PC-9 (cell line): ENCODE data around the gene TAC4. TPM values are rescaled to one million over a fixed set of nuclear protein-coding genes. Genes with fewer than 3 reads are reported as not detected.

Experiments
- BruUV-seq: library from RNA; stranded (reverse); fragments of 400-500 nt; replicated peaks from 2 replicates; lab custom pipeline; 2021; lab: Mats Ljungman, UMichigan
- CTCF ChIA-PET: fragments of 300-600 bp; sonication (Branson Sonifier 250); formaldehyde crosslinking; loops from one replicate; lab custom pipeline; 2022; ENCODE audit warnings: antibody characterized with exemption; lab: Charles Lee
- POLR2A ChIA-PET: fragments of 300-600 bp; sonication (Branson Sonifier 250); formaldehyde crosslinking; loops from one replicate; lab custom pipeline; 2022; ENCODE audit warnings: antibody characterized with exemption; ENCODE audit not compliant: unreplicated experiment; lab: Charles Lee
- DNase-seq, 2 experiments: peaks; one replicate each; pipeline versions ENCODE4 v3.0.0 to v3.0.0-alpha.2; 2015 to 2022; ENCODE audit warnings: mixed read lengths in 1 of 2
- H2AFZ ChIP-seq: fragments of 200-600 bp; sonication (generic); 2 replicates; pipeline ENCODE4 v1.8.1; 2017; ENCODE audit warnings: antibody characterized with exemption
- H3F3A ChIP-seq: fragments of 200-600 bp; sonication (generic); 2 replicates; pipeline ENCODE4 v1.8.1; 2017; ENCODE audit warnings: antibody characterized with exemption, mild to moderate bottlenecking, low read depth; ENCODE audit not compliant: insufficient read depth
- H3K27ac ChIP-seq: fragments of 200-600 bp; sonication (generic); 2 replicates; pipeline ENCODE4 v1.6.1; 2016; ENCODE audit warnings: mixed run types
- H3K27me3 ChIP-seq: fragments of 200-600 bp; sonication (generic); 2 replicates; pipeline ENCODE4 v1.6.1; 2016; ENCODE audit warnings: low read depth, mixed run types; ENCODE audit not compliant: insufficient read depth
- H3K36me3 ChIP-seq: fragments of 200-600 bp; sonication (generic); 2 replicates; pipeline ENCODE4 v1.6.1; 2016; ENCODE audit warnings: low read depth, mixed run types
- H3K4me1 ChIP-seq: fragments of 200-600 bp; sonication (generic); replicated peaks from 2 replicates; pipeline ENCODE4 v1.6.1; 2016; ENCODE audit warnings: mixed run types; ENCODE audit not compliant: insufficient read depth
- H3K4me2 ChIP-seq: fragments of 200-600 bp; sonication (generic); 2 replicates; pipeline ENCODE4 v1.6.1; 2017; ENCODE audit warnings: mixed run types
- H3K4me3 ChIP-seq: fragments of 200-600 bp; sonication (generic); 2 replicates; pipeline ENCODE4 v1.6.1; 2016; ENCODE audit warnings: mixed run types
- H3K79me2 ChIP-seq: fragments of 200-600 bp; sonication (generic); 2 replicates; pipeline ENCODE4 v1.6.1; 2017; ENCODE audit warnings: low read depth, mixed run types
- H3K9me2 ChIP-seq: fragments of 200-600 bp; sonication (generic); 2 replicates; pipeline ENCODE4 v1.8.1; 2017; ENCODE audit warnings: mild to moderate bottlenecking; ENCODE audit not compliant: insufficient read depth
- H3K9me3 ChIP-seq: fragments of 200-600 bp; sonication (generic); 2 replicates; pipeline ENCODE4 v1.8.1; 2016; ENCODE audit warnings: low read depth; ENCODE audit not compliant: insufficient read depth
- H4K20me1 ChIP-seq: fragments of 200-600 bp; sonication (generic); 2 replicates; pipeline ENCODE4 v1.8.1; 2017; ENCODE audit not compliant: insufficient read depth
- EZH2 ChIP-seq: fragments of 200-600 bp; sonication (generic); IDR thresholded peaks from 2 replicates; pipeline ENCODE4 v1.8.0; 2017; ENCODE audit warnings: antibody characterized with exemption, low read depth
- intact Hi-C: fragments of 100-400 bp; cut with micrococcal nuclease; formaldehyde crosslinking; loops from one replicate; pipeline ENCODE4 v1.10.0; 2022; ENCODE audit not compliant: unreplicated experiment
- total RNA-seq: library from RNA; stranded (reverse); gene quantifications from 2 replicates; pipeline ENCODE4 v1.2.3, GENCODE V29; 2021
- TF ChIP-seq, protein P1 (sequence below): fragments of 200-600 bp; sonication (generic); conservative IDR thresholded peaks from 2 replicates; pipeline ENCODE4 v1.6.1; 2017; ENCODE audit warnings: mixed run types, antibody characterized with exemption, mild to moderate bottlenecking, moderate library complexity

Gene TAC4
- total RNA-seq, 1 experiment from 2014 or later: not detected

DNA sequence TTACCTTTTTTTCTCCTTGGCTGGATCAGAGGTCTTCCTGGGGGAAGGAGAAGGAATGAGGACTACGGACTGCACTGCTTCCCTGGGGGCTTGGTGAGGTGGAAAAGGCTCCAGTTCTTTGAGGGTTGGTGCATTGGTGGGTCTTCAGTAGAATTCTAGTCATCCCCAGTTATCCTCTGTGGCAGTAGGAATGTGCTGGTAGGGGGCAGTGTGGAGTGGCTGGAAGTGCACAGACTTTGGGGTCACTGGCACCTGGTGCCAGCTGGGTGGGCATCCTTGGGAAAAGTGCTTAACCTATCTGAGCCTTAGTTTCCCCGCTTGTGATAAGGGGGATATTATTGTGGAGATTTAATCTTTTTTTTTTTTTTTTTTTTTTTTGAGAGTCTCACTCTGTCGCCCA, 6.3 kb downstream of the TAC4 start:
- Histone ChIP-seq H3K27me3 (no peaks in the 10 kb centered on the region), H3K4me2 (no peak overlapping the region), H3K4me1 (no peaks in the 10 kb centered on the region), H2AFZ (no peak overlapping the region), H3K79me2 (no peaks in the 10 kb centered on the region), H3K36me3 (0 out of 2 replicates have a peak, but pooled peaks cover 4% of the 10 kb centered on the region), H3K9me3 (no peaks in the 10 kb centered on the region), H3K9me2 (no peaks in the 10 kb centered on the region), H3F3A (peaks cover 13% of the 10 kb centered on the region; the same call in 1 of the 2 replicates), H3K27ac (no peak overlapping the region), H4K20me1 (no peaks in the 10 kb centered on the region), H3K4me3 (no peak overlapping the region)
- ChIA-PET CTCF (no interaction called here), POLR2A (no interaction called here)
- TF ChIP-seq, protein P1, sequence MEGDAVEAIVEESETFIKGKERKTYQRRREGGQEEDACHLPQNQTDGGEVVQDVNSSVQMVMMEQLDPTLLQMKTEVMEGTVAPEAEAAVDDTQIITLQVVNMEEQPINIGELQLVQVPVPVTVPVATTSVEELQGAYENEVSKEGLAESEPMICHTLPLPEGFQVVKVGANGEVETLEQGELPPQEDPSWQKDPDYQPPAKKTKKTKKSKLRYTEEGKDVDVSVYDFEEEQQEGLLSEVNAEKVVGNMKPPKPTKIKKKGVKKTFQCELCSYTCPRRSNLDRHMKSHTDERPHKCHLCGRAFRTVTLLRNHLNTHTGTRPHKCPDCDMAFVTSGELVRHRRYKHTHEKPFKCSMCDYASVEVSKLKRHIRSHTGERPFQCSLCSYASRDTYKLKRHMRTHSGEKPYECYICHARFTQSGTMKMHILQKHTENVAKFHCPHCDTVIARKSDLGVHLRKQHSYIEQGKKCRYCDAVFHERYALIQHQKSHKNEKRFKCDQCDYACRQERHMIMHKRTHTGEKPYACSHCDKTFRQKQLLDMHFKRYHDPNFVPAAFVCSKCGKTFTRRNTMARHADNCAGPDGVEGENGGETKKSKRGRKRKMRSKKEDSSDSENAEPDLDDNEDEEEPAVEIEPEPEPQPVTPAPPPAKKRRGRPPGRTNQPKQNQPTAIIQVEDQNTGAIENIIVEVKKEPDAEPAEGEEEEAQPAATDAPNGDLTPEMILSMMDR: no peak
- no peak for TF ChIP-seq EZH2
- DNase-seq: no peak
- BruUV-seq: no TSS peak
- intact Hi-C loops: no loop called here

DNA sequence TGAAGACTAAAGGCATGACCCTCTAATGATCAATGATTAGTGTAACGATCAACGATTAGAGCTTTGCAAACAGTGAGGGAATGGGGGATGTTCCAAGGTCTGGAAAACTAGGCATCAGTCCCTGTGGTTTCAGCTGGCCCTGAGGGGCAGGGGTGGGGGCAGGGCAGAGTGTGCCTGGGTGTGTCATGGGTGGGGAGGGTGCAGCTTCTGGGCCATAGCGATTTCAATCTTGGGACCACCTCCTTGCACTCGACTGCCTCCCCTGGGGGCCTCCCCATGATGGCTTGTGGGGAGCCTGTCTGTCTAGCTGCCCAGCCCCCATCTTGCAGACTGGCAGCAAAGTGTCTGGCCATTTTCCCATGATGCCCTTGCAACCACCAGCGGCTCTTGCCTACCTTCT, 8.4 kb downstream of the TAC4 start:
- CTCF ChIA-PET: no interaction called here

DNA sequence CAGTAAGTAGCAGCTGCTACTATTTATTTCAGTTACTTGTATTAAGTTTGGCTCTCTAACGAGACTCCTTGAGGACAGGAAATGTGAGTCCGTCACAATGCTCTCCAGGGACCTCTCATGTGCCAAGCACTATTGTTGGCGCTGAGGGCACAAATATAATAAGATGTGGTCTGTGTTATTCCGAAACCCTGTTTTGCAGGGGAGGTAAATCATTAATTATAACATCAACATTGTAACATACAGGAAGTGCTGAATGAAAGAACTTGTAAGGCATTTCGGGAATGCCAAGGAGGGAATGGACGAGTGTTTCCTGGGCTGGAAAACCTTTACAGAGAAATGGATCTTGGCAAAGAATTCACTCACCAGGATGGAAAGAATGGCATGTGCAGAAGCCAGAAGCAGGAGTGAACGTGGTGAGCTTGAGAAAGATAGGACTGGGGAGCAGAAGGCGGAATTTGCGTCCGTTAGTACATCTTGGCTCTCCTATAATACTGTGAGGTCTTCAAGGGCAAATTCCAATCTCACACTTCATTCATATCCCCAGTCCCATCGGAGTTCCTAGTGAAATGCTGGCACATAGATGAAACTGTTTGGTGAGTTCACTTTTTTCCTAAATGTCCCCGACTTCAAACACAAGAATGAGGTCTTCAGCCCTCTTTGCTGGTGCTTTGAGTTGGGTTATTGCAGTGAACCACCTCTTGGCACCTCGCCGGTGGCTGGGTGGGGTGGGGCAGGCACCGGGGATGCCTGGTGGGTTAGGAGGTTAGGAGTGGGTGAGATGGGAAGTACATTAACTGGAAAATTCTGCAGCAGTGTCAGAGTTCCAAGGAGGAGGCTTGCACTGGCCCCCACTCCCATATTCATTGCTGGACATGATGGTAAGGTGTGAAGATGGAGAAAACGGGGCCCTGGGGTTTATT, 11.5 kb downstream of the TAC4 start:
- no peak for DNase-seq
- intact Hi-C loops: no loop called here

More for the DNA sequence above, 8.4 kb downstream of the TAC4 start:
- Histone ChIP-seq H2AFZ (no peak overlapping the region), H3K9me2 (no peaks in the 10 kb centered on the region; the same call in 1 of the 2 replicates), H3K36me3 (peaks cover 6% of the 10 kb centered on the region; the same call in 1 of the 2 replicates), H3K4me1 (no peaks in the 10 kb centered on the region), H3K4me3 (no peak overlapping the region), H4K20me1 (0 out of 2 replicates have a peak, but pooled peaks cover 4% of the 10 kb centered on the region), H3K79me2 (no peaks in the 10 kb centered on the region), H3K27ac (no peak overlapping the region), H3K4me2 (no peak overlapping the region), H3K27me3 (no peaks in the 10 kb centered on the region), H3F3A (peaks cover 11% of the 10 kb centered on the region; the same call in 1 of the 2 replicates), H3K9me3 (no peaks in the 10 kb centered on the region)
- no TSS peak for BruUV-seq
- TF ChIP-seq, protein P1: no peak
- TF ChIP-seq EZH2: no peak
- POLR2A ChIA-PET: no interaction called here
- intact Hi-C loops: no loop called here
- no peak for DNase-seq

More for the DNA sequence above, 11.5 kb downstream of the TAC4 start:
- ChIA-PET POLR2A (no interaction called here), CTCF (interaction anchor here (0.6 kb wide), 1 partner anchor 294 kb away, joined by 3 read pairs; no protein-coding TSS in a partner anchor)
- TF ChIP-seq EZH2: no peak
- TF ChIP-seq, protein P1: no peak
- Histone ChIP-seq H3K79me2 (no peaks in the 10 kb centered on the region), H3K4me1 (no peaks in the 10 kb centered on the region), H3K4me3 (no peak overlapping the region), H3K27ac (no peak overlapping the region), H2AFZ (no peak overlapping the region), H3K9me3 (no peaks in the 10 kb centered on the region), H3K9me2 (no peaks in the 10 kb centered on the region; the same call in 1 of the 2 replicates), H3K27me3 (no peaks in the 10 kb centered on the region), H3K4me2 (no peak overlapping the region), H3F3A (peaks cover 14% of the 10 kb centered on the region; the same call in 1 of the 2 replicates), H4K20me1 (0 out of 2 replicates have a peak, but pooled peaks cover 4% of the 10 kb centered on the region), H3K36me3 (peaks cover 24% of the 10 kb centered on the region; the same call in 1 of the 2 replicates)
- BruUV-seq: no TSS peak
